Measurements from ENCODE around the gene PTPRJ.

PTPRJ gene

GRCh38 chr11:48150213-48150612 is 169.9 kb downstream of the PTPRJ start:
- Mint-ChIP-seq H3K4me1 (no peaks in the 10 kb centered on the region), H3K9me3 (peaks cover 13% of the 10 kb centered on the region), H3K4me3 (no peak overlapping the region), H3K27me3 (no peaks in the 10 kb centered on the region), H3K36me3 (ENCODE audit: low read depth) (peaks cover 67% of the 10 kb centered on the region), H3K27ac (no peak overlapping the region)
- no peak for ATAC-seq
- DNase-seq: no peak

DNA sequence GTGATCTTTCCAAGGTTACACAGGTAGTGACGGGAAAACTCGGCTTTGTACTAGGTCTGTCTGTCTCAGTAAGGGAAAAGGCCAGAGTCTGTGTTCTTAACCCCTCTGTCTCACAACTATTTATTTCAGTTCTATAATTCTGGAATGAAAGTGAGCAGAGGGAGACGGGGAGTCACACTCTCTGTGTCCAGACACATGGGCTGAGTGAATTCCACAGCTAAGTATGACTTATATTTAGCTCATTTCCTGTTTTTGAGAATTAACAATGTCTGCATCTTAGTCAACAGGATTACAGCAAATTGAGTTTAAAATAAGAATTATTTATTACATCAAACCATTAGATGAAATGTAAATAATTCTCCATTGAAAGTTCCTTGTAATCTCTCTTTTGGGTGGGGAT is 173.8 kb downstream of the PTPRJ start:
- no peak overlapping the region for H3K4me3 Mint-ChIP-seq
- no peaks in the 10 kb centered on the region for H3K4me1 Mint-ChIP-seq
- DNase-seq: no peak
- H3K36me3 Mint-ChIP-seq (ENCODE audit: low read depth): peaks cover 63% of the 10 kb centered on the region
- no peaks in the 10 kb centered on the region for H3K27me3 Mint-ChIP-seq
- ATAC-seq: no peak
- no peak overlapping the region for H3K27ac Mint-ChIP-seq
- H3K9me3 Mint-ChIP-seq: peaks cover 13% of the 10 kb centered on the region

GRCh38 chr11:48161951-48162884 is 181.9 kb downstream of the PTPRJ start:
- peaks cover 34% of the 10 kb centered on the region for H3K36me3 Mint-ChIP-seq (ENCODE audit: low read depth)
- H3K4me3 Mint-ChIP-seq: no peak overlapping the region
- DNase-seq (no peak), ATAC-seq (no peak)
- H3K4me1 Mint-ChIP-seq: no peaks in the 10 kb centered on the region
- H3K9me3 Mint-ChIP-seq: no peaks in the 10 kb centered on the region
- H3K27me3 Mint-ChIP-seq: no peaks in the 10 kb centered on the region
- no peak overlapping the region for H3K27ac Mint-ChIP-seq

DNA sequence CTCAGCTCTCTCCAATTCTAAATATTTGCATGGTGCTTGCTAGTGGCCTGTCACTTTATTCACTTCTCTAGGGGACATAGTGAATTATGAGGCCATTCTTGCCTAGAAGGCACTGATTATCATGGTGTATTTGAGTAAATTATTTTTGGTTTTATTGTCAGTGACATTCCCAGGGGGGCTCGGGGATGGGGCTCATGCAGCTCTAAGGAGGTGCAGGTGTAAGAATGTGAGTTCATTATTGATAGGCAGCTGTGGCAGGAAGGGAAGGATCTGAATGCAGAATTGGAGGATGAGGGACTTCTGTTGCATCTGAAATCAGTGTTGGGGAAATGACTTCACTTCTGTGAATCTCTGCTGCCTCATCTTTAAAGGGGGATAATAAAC is 182.5 kb downstream of the PTPRJ start:
- Mint-ChIP-seq H3K36me3 (ENCODE audit: low read depth) (peaks cover 35% of the 10 kb centered on the region), H3K9me3 (no peaks in the 10 kb centered on the region), H3K27ac (no peak overlapping the region), H3K4me1 (no peaks in the 10 kb centered on the region), H3K27me3 (no peaks in the 10 kb centered on the region), H3K4me3 (no peak overlapping the region)
- ATAC-seq: no peak
- DNase-seq: no peak

GRCh38 chr11:48163360-48164100 is 183.2 kb downstream of the PTPRJ start:
- Mint-ChIP-seq H3K9me3 (no peaks in the 10 kb centered on the region), H3K27ac (no peak overlapping the region)

GRCh38 chr11:48164836-48165235 is 184.5 kb downstream of the PTPRJ start:
- peaks cover 31% of the 10 kb centered on the region for H3K36me3 Mint-ChIP-seq (ENCODE audit: low read depth)
- no peaks in the 10 kb centered on the region for H3K27me3 Mint-ChIP-seq
- H3K4me1 Mint-ChIP-seq: peaks cover 3% of the 10 kb centered on the region
- no peak overlapping the region for H3K27ac Mint-ChIP-seq
- DNase-seq (no peak), ATAC-seq (no peak)
- no peaks in the 10 kb centered on the region for H3K9me3 Mint-ChIP-seq
- H3K4me3 Mint-ChIP-seq: no peak overlapping the region

More at GRCh38 chr11:48163360-48164100, 183.2 kb downstream of the PTPRJ start:
- H3K4me3 Mint-ChIP-seq: no peak overlapping the region
- no peaks in the 10 kb centered on the region for H3K4me1 Mint-ChIP-seq
- peaks cover 35% of the 10 kb centered on the region for H3K36me3 Mint-ChIP-seq (ENCODE audit: low read depth)
- ATAC-seq (no peak), DNase-seq (no peak)
- no peaks in the 10 kb centered on the region for H3K27me3 Mint-ChIP-seq

DNA sequence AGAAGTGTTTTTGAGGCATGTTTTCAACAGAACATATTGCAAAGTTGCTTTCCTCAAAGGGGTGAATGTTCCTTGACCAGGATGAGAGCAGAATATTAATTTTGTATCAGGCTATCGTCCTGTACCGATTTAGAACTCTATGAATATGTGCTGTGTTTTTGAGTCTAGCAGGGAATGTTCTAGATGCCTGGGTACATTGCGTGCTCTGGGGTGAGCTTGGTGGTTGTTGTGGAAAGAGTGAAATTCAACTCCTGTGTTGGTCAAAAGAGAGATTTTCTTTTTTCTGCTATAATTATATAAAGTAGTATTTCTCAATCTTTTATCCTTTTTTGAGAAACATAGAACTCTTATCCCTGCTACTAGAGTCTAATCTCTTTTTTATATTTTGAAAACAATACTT is 185.1 kb downstream of the PTPRJ start:
- ATAC-seq (no peak), DNase-seq (no peak)
- Mint-ChIP-seq H3K27me3 (no peaks in the 10 kb centered on the region), H3K27ac (no peak overlapping the region), H3K4me3 (no peak overlapping the region), H3K36me3 (ENCODE audit: low read depth) (peaks cover 29% of the 10 kb centered on the region), H3K9me3 (no peaks in the 10 kb centered on the region), H3K4me1 (peaks cover 3% of the 10 kb centered on the region)

DNA sequence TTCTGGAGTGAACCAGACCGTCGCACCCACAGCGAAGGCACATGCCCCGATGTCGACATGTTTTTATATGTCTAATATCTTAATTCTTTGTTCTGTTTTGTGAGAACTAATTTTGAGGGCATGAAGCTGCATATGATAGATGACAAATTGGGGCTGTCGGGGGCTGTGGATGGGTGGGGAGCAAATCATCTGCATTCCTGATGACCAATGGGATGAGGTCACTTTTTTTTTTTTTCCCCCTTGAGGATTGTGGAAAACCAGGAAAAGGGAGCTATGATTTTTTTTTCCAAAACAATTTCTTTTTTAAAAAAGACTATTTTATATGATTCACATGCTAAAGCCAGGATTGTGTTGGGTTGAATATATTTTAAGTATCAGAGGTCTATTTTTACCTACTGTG is 187.0 kb downstream of the PTPRJ start:
- H3K4me3 Mint-ChIP-seq: no peak overlapping the region
- H3K27ac Mint-ChIP-seq: no peak overlapping the region
- DNase-seq: no peak
- peaks cover 29% of the 10 kb centered on the region for H3K36me3 Mint-ChIP-seq (ENCODE audit: low read depth)
- H3K9me3 Mint-ChIP-seq: no peaks in the 10 kb centered on the region
- peaks cover 18% of the 10 kb centered on the region for H3K4me1 Mint-ChIP-seq
- ATAC-seq: no peak
- H3K27me3 Mint-ChIP-seq: no peaks in the 10 kb centered on the region

GRCh38 chr11:48168815-48169214 is 188.5 kb downstream of the PTPRJ start:
- DNase-seq: no peak
- no peak overlapping the region for H3K27ac Mint-ChIP-seq
- peaks cover 24% of the 10 kb centered on the region for H3K36me3 Mint-ChIP-seq (ENCODE audit: low read depth)
- H3K4me1 Mint-ChIP-seq: peaks cover 18% of the 10 kb centered on the region
- H3K9me3 Mint-ChIP-seq: no peaks in the 10 kb centered on the region
- no peak overlapping the region for H3K4me3 Mint-ChIP-seq
- ATAC-seq: no peak
- no peaks in the 10 kb centered on the region for H3K27me3 Mint-ChIP-seq

GRCh38 chr11:48169259-48169658 is 188.9 kb downstream of the PTPRJ start:
- no peaks in the 10 kb centered on the region for H3K9me3 Mint-ChIP-seq
- peaks cover 18% of the 10 kb centered on the region for H3K4me1 Mint-ChIP-seq
- no peaks in the 10 kb centered on the region for H3K27me3 Mint-ChIP-seq
- no peak overlapping the region for H3K27ac Mint-ChIP-seq
- ATAC-seq (no peak), DNase-seq (no peak)
- no peak overlapping the region for H3K4me3 Mint-ChIP-seq
- H3K36me3 Mint-ChIP-seq (ENCODE audit: low read depth): peaks cover 21% of the 10 kb centered on the region

GRCh38 chr11:48169717-48170116 is 189.4 kb downstream of the PTPRJ start:
- Mint-ChIP-seq H3K4me1 (peaks cover 18% of the 10 kb centered on the region), H3K9me3 (no peaks in the 10 kb centered on the region), H3K36me3 (ENCODE audit: low read depth) (peaks cover 19% of the 10 kb centered on the region), H3K4me3 (no peak overlapping the region), H3K27me3 (no peaks in the 10 kb centered on the region), H3K27ac (no peak overlapping the region)
- ATAC-seq: no peak
- no peak for DNase-seq

- no peak for ATAC-seq
- peaks cover 11% of the 10 kb centered on the region for H3K36me3 Mint-ChIP-seq (ENCODE audit: low read depth)
Observed at GRCh38 chr11:48170241-48171233, 190.2 kb downstream of the PTPRJ start.

GRCh38 chr11:48172818-48173609 is 192.7 kb downstream of the PTPRJ start:
- Mint-ChIP-seq H3K9me3 (no peaks in the 10 kb centered on the region), H3K4me3 (no peak overlapping the region), H3K27ac (no peak overlapping the region), H3K4me1 (peaks cover 18% of the 10 kb centered on the region), H3K36me3 (ENCODE audit: low read depth) (no peaks in the 10 kb centered on the region), H3K27me3 (no peaks in the 10 kb centered on the region)
- peak; percentile 71 for DNase-seq
- peak; percentile 75 for ATAC-seq

More at GRCh38 chr11:48170241-48171233, 190.2 kb downstream of the PTPRJ start:
- H3K4me1 Mint-ChIP-seq: peaks cover 18% of the 10 kb centered on the region
- H3K4me3 Mint-ChIP-seq: no peak overlapping the region
- H3K9me3 Mint-ChIP-seq: no peaks in the 10 kb centered on the region
- no peak overlapping the region for H3K27ac Mint-ChIP-seq
- DNase-seq: no peak
- no peaks in the 10 kb centered on the region for H3K27me3 Mint-ChIP-seq

All from activated naive CD8-positive, alpha-beta T cell treated with anti-CD3 and anti-CD28 coated beads, Interleukin-2, amount 50 U/mL, for 24 hours (primary cell).